Measurements from ENCODE around the gene NPAS2. TPM values are rescaled to one million over a fixed set of nuclear protein-coding genes. Genes with fewer than 3 reads are reported as not detected.

The NPAS2 gene
- total RNA-seq, 2 donors from 2014 or later = 59.5 to 59.6 TPM

DNA sequence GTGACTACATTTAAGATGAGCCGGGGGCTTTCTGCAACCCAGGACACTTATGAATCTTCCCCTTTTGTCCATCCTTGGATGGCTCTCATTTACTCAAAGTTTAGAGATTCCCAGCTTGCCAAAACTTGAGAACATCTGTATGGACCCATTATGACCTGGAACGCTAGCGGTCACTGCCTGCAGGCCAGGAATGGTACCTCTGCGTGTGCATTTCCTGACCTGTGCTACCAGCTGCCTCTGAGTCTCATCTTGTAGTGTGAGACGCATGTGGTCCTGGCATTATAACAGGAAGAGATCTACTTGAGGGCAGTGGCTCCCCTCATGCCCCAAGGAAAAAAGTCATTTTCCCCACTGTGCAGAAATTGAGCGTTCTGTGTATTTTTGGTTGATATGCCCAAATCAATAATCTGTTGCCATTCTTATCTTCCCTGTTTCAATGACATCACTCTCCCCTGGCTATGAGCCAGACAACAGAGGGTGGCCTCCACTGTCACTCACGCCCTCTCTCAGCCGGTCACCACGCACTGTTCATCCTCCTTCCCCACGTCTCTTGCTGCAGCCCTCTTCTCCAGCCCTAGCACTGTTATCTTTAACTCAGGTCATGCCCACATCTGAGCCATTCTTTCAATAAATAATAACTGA is 28.5 kb upstream of the NPAS2 start:
- intact Hi-C loops (cut with DNase I, micrococcal nuclease) = no loop called here
- DNase-seq = no peak
- ATAC-seq = no peak

DNA sequence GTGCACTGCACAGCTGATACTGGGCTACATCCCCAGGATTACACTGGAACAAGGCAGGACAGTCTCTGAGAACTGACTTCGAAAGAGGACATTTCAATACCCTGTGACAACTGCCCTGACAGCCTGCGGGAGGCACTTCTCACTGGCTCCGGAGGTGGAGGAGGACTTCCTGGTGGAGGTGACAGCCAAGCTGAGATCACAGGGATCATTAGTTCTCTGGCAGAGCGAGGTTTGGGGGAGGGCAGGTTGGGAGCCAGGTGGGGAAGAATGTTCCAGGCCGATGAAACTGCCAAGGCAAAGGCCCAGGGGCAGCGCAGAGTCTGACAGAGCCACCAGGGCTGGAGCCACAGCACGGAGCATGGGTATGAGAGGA is 28.0 kb upstream of the NPAS2 start:
- no peak for DNase-seq
- ATAC-seq = no peak
- intact Hi-C loops (cut with DNase I, micrococcal nuclease) = no loop called here

GRCh38 chr2:100793220-100793619 is 26.7 kb upstream of the NPAS2 start:
- no peak for DNase-seq
- no peak for ATAC-seq
- intact Hi-C loops (cut with DNase I, micrococcal nuclease) = no loop called here

- DNase-seq = no peak
- ATAC-seq = peak; percentile 46
- intact Hi-C loops (cut with DNase I, micrococcal nuclease) = no loop called here
These were observed 26.0 kb upstream of the NPAS2 start for GRCh38 chr2:100793982-100794381.

- DNase-seq (no peak), ATAC-seq (no peak)
- intact Hi-C loops (cut with DNase I, micrococcal nuclease) = no loop called here
These were observed 23.3 kb upstream of the NPAS2 start for GRCh38 chr2:100796499-100797100.

DNA sequence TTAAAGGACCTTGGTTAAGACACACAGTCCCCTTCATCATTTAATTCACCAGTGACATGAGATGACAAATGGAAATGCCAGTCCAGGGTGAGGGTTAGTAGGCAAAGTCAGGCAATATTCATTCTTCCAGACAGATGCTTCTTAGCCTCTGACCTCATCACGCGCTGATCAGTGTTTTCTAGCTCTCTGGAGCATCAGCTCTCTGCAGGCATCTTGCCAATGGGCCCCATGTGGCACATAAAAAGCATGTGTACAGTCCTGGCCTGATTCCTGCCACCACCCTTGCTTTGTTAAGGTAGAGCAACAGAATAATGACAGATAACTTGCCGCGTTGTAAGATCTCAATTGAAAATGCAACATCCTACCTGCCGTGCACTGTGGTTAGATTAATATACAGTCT is 20.3 kb upstream of the NPAS2 start:
- ATAC-seq = no peak
- intact Hi-C loops (cut with DNase I, micrococcal nuclease) = no loop called here

GRCh38 chr2:100800915-100801314 is 19.0 kb upstream of the NPAS2 start:
- DNase-seq = no peak
- intact Hi-C loops (cut with DNase I, micrococcal nuclease) = no loop called here
- no peak for ATAC-seq

More for the DNA sequence above, 20.3 kb upstream of the NPAS2 start:
- DNase-seq = no peak

GRCh38 chr2:100801402-100801801 is 18.5 kb upstream of the NPAS2 start:
- no peak for DNase-seq
- no peak for ATAC-seq
- intact Hi-C loops (cut with DNase I, micrococcal nuclease) = no loop called here

DNA sequence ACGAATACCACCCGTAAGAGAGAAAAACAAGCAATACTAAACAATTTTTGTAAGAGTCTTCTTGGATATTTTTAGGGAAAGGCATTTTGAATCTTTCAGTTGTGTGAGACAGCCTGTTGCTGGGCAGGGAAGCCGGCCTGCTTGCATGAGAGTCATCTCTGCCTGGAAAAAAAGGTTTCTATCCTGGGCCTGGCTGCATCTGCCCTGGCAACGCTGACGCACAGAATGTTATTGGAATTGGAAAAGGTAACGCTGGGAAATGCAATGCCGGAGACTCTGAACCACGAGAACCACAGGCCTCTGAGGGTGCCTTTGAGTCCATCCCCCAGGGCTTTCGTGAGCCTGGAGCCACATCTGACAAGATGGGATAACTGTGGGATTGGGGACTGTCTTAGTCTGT is 17.9 kb upstream of the NPAS2 start:
- intact Hi-C loops (cut with DNase I, micrococcal nuclease) = no loop called here
- ATAC-seq (no peak), DNase-seq (no peak)

GRCh38 chr2:100803334-100803733 is 16.6 kb upstream of the NPAS2 start:
- intact Hi-C loops (cut with DNase I, micrococcal nuclease) = no loop called here
- ATAC-seq (no peak), DNase-seq (no peak)

- ATAC-seq = no peak
- intact Hi-C loops (cut with DNase I, micrococcal nuclease) = no loop called here
- DNase-seq = no peak
These were observed 13.4 kb upstream of the NPAS2 start for GRCh38 chr2:100806550-100806949.

DNA sequence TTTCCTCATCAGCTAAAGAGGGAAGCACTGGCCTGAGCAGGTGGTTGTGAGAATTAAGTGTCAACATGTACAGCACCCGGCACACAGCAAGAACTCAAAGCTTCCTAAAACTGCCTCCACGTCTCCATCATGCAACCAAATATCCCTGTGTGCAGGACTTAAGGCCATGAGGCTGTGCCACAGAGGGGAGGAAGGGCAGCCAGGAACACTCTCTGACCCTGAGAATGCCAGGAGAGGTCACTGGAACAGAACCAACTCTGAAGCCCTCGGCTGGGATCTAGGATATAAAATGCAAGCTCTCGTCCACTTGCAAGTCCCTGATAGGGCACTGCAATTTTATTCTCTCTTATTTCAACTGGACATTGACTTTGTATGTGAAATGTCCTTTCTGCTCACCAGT is 12.2 kb upstream of the NPAS2 start:
- intact Hi-C loops (cut with DNase I, micrococcal nuclease) = no loop called here
- ATAC-seq (no peak), DNase-seq (no peak)

DNA sequence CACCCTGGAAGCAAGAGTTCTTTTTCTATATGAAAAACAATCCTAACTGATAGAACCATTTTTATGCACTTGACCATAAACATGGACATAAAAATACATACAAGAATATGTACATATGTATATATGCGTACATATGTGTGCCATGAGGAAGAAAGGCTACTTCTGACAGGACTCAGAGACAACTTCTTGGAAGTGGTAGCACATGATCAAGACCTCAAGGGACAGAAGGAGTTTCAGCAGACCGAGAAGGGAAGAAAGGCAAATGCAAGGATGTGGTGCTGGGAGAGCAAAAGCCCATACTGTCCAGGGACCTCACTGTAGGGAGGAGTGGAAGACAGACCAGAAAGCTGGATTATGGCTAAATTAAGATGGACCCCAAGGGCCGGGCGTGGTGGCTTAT is 11.4 kb upstream of the NPAS2 start:
- intact Hi-C loops (cut with DNase I, micrococcal nuclease) = no loop called here
- DNase-seq = no peak
- no peak for ATAC-seq

DNA sequence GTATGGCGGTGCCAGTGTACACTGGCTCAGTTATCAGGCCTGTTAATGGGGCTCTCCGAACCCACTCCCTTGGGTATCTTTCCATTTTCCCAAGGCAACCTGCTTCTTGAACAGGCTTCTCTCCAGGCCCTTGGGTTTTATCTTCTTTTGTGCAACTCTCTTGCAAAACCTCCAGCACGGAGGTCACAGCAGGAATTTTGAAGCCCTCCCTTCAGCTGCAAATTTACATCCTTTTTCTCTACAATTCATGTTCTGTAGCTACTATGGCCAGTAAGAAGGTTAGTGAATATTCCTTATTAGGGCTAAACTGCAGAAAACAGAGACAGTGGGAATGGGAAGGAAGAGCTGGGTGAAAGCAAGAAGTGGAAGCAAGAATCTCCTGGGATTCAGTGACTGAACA is 10.4 kb upstream of the NPAS2 start:
- intact Hi-C loops (cut with DNase I, micrococcal nuclease) = no loop called here
- ATAC-seq = no peak

DNA sequence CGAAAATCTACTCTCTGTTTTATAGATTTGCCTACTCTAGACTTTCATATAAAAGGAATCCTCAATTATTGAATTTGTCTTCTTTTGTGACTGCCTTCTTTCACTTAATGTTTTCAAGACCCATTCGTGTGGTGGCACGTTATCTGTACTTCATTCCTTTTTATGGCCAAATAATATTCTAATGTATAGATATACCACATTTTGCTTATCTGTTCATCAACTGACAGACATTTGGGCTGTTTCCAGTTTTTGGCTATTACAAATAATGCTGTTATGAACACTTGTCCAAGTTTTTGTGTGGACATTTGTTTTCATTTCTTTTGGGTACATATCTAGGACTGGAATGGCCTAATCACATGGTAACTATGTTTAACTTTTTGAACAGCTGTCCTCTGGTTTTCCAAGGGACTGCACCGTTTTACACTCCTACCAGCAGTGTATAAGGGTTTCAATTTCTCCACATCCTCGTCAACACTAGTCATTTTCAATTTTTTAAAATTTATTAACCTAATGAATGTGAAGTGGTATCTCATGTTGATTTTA is 9.3 kb upstream of the NPAS2 start:
- intact Hi-C loops (cut with DNase I, micrococcal nuclease) = no loop called here
- no peak for DNase-seq
- no peak for ATAC-seq

More for the DNA sequence above, 10.4 kb upstream of the NPAS2 start:
- no peak for DNase-seq

GRCh38 chr2:100812116-100812515 is 7.8 kb upstream of the NPAS2 start:
- no peak for DNase-seq
- intact Hi-C loops (cut with DNase I, micrococcal nuclease) = no loop called here
- ATAC-seq = no peak

- ATAC-seq (no peak), DNase-seq (no peak)
- intact Hi-C loops (cut with DNase I, micrococcal nuclease) = no loop called here
These were observed 7.4 kb upstream of the NPAS2 start for GRCh38 chr2:100812573-100812972.

- DNase-seq (no peak), ATAC-seq (peak; percentile 85)
- intact Hi-C loops (cut with DNase I, micrococcal nuclease) = no loop called here
These were observed 6.4 kb upstream of the NPAS2 start for GRCh38 chr2:100813527-100813926.

GRCh38 chr2:100814043-100814442 is 5.9 kb upstream of the NPAS2 start:
- DNase-seq (no peak), ATAC-seq (no peak)
- intact Hi-C loops (cut with DNase I, micrococcal nuclease) = no loop called here

DNA sequence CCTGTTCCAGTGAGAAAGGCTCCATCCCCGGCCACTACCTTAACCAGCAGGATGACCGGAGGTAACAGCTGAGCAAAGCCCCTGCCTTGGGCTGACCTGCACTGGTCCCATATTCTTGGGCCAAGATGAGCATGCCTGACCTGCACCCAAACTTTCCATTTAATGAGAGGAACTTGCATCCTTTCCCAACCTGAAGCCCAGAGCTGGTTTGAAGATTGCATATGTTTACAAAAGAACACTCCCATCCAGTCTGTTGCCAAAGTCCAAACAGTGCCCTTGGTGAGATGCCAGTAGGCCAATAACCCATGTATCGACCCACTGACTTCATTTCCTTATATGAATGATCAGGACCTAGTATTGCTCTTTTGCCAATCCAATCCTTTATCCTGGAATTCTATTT is 5.5 kb upstream of the NPAS2 start:
- ATAC-seq (peak; percentile 80), DNase-seq (peak; percentile 73 to 82)
- intact Hi-C loops (cut with DNase I, micrococcal nuclease) = no loop called here

Measured in left colon (tissue), 2 donors.